ENCODE results near the gene PLEKHA4.
"Not testable (repeated sequence)": the region's sequence is repeated elsewhere in the genome, so short reads cannot be mapped to it uniquely, and the experiment has no call there.

The PLEKHA4 gene

GRCh38 chr19:48890551-48890950, 22.1 kb upstream of the PLEKHA4 start:
- no peak for DNase-seq (ENCODE audit: low read depth, low spot score)
- H3K27ac ChIP-seq: no peak overlapping the region

GRCh38 chr19:48889496-48889895, 21.1 kb upstream of the PLEKHA4 start:
- DNase-seq (ENCODE audit: low read depth, low spot score); H3K27ac ChIP-seq: not testable (repeated sequence)

- no peak for DNase-seq (ENCODE audit: low read depth, low spot score)
- no peak overlapping the region for H3K27ac ChIP-seq
Measured at GRCh38 chr19:48887861-48888612, 19.6 kb upstream of the PLEKHA4 start.

- no peak for DNase-seq (ENCODE audit: low read depth, low spot score)
- H3K27ac ChIP-seq: no peak overlapping the region
Measured at GRCh38 chr19:48883726-48884125, 15.3 kb upstream of the PLEKHA4 start.

- no peak for DNase-seq (ENCODE audit: low read depth, low spot score)
- H3K27ac ChIP-seq: peak overlapping the region; percentile 62
Measured at GRCh38 chr19:48881741-48882657, 13.6 kb upstream of the PLEKHA4 start.

GRCh38 chr19:48879696-48880095, 11.3 kb upstream of the PLEKHA4 start:
- H3K27ac ChIP-seq: peak overlapping the region; percentile 100
- not testable (repeated sequence) for DNase-seq (ENCODE audit: low read depth, low spot score)

GRCh38 chr19:48879025-48879637, 10.7 kb upstream of the PLEKHA4 start:
- no peak for DNase-seq (ENCODE audit: low read depth, low spot score)
- peak overlapping the region; percentile 100 for H3K27ac ChIP-seq

- DNase-seq (ENCODE audit: low read depth, low spot score): no peak
Measured at GRCh38 chr19:48878196-48879024, 10.0 kb upstream of the PLEKHA4 start.

GRCh38 chr19:48877855-48878195, 9.4 kb upstream of the PLEKHA4 start:
- no peak for DNase-seq (ENCODE audit: low read depth, low spot score)
- H3K27ac ChIP-seq: peak overlapping the region; percentile 100

More at GRCh38 chr19:48878196-48879024, 10.0 kb upstream of the PLEKHA4 start:
- peak overlapping the region; percentile 100 for H3K27ac ChIP-seq

GRCh38 chr19:48876043-48876981, 7.9 kb upstream of the PLEKHA4 start:
- H3K27ac ChIP-seq: peak overlapping the region; percentile 100
- DNase-seq (ENCODE audit: low read depth, low spot score): not testable (repeated sequence)

- peak overlapping the region; percentile 100 for H3K27ac ChIP-seq
Measured at GRCh38 chr19:48874303-48875135, 6.1 kb upstream of the PLEKHA4 start.

GRCh38 chr19:48873476-48874302, 5.3 kb upstream of the PLEKHA4 start:
- peak overlapping the region; percentile 100 for H3K27ac ChIP-seq
- DNase-seq (ENCODE audit: low read depth, low spot score): no peak

More at GRCh38 chr19:48874303-48875135, 6.1 kb upstream of the PLEKHA4 start:
- DNase-seq (ENCODE audit: low read depth, low spot score): no peak

GRCh38 chr19:48872884-48873475, 4.6 kb upstream of the PLEKHA4 start:
- peak overlapping the region; percentile 100 for H3K27ac ChIP-seq
- DNase-seq (ENCODE audit: low read depth, low spot score): peak; percentile 64

GRCh38 chr19:48872182-48872883, 3.9 kb upstream of the PLEKHA4 start, which contains the start of gene PPP1R15A:
Gene PPP1R15A, plus strand, starts transcription at chr19:48872421. Its CDS starts 813 bp downstream, at chr19:48873234.
- DNase-seq (ENCODE audit: low read depth, low spot score): peak; percentile 94
- peak within 1 kb of the TSS; percentile 100 for H3K27ac ChIP-seq

GRCh38 chr19:48871471-48872181, 3.2 kb upstream of the PLEKHA4 start:
- peak overlapping the region; percentile 100 for H3K27ac ChIP-seq
- DNase-seq (ENCODE audit: low read depth, low spot score): not testable (repeated sequence)
